SK-N-SH (cell line): ENCODE measurements around the gene NRCAM. TPM values are rescaled to one million over a fixed set of nuclear protein-coding genes. Genes with fewer than 3 reads are reported as not detected.

Experiments used
- CTCF ChIA-PET: fragments of 300-600, 350-600 bp; formaldehyde crosslinking; extraction: SDS; loops from one replicate; lab custom pipeline; 2021; lab: Yijun Ruan, JAX
- POLR2A ChIA-PET: fragments of 350-600 bp; sonication (Branson Sonifier 250); formaldehyde crosslinking; extraction: SDS; loops from one replicate; lab custom pipeline; 2020; ENCODE audit warnings: antibody characterized with exemption, inconsistent platforms; lab: Yijun Ruan, JAX
- DNase-seq: peaks from one replicate; pipeline ENCODE4 v3.0.0; 2012
- H2AFZ ChIP-seq: fragments of 200-600 bp; sonication (generic); 2 replicates; pipeline ENCODE4 v1.8.1; 2016; ENCODE audit warnings: antibody characterized with exemption, mild to moderate bottlenecking, low read depth
- H3F3A ChIP-seq: fragments of 200-600 bp; sonication (generic); replicated peaks from 2 replicates; pipeline ENCODE3; 2016; ENCODE audit warnings: antibody characterized with exemption, mild to moderate bottlenecking; ENCODE audit not compliant: insufficient read depth
- H3K27ac ChIP-seq, 2 experiments: fragments of 200-500 bp in 1 of 2; fragments of 200-600 bp in 1 of 2; sonication (Bioruptor generic) in 1 of 2; sonication (generic), shearing (Covaris generic) in 1 of 2; 2 replicates each; pipeline versions ENCODE4 v1.5.1 to v1.6.1; 2014 to 2016; ENCODE audit warnings: low read depth in 2 of 2, inconsistent platforms in 1 of 2, low read length in 1 of 2, mild to moderate bottlenecking in 1 of 2, mixed read lengths in 1 of 2
- H3K27me3 ChIP-seq: fragments of 200-600 bp; sonication (generic), shearing (Covaris generic); 2 replicates; pipeline ENCODE4 v1.6.1; 2016; ENCODE audit warnings: mixed run types; ENCODE audit not compliant: insufficient read depth
- H3K36me3 ChIP-seq, 2 experiments: fragments of 200-500 bp in 1 of 2; fragments of 200-600 bp in 1 of 2; sonication (Bioruptor generic) in 1 of 2; sonication (generic) in 1 of 2; replicated peaks in 1 of 2; 2 replicates each; pipeline versions ENCODE3 to v1.5.1; 2014 to 2016; ENCODE audit warnings: low read length in 1 of 2, mild to moderate bottlenecking in 1 of 2; ENCODE audit not compliant: insufficient read depth in 2 of 2, control insufficient read depth in 1 of 2
- H3K4me1 ChIP-seq, 2 experiments: fragments of 200-500 bp in 1 of 2; fragments of 200-600 bp in 1 of 2; sonication (Bioruptor generic) in 1 of 2; sonication (generic), shearing (Covaris generic) in 1 of 2; 2 replicates each; pipeline versions ENCODE4 v1.5.1 to v1.6.1; 2014 to 2016; ENCODE audit warnings: low read depth in 1 of 2, low read length in 1 of 2, mixed run types in 1 of 2; ENCODE audit not compliant: insufficient read depth in 2 of 2, control insufficient read depth in 1 of 2
- H3K4me2 ChIP-seq: fragments of 200-600 bp; sonication (generic), shearing (Covaris generic); 2 replicates; pipeline ENCODE4 v1.6.1; 2017; ENCODE audit warnings: mixed run types
- H3K4me3 ChIP-seq, 2 experiments: fragments of 200-500 bp in 1 of 2; fragments of 200-600 bp in 1 of 2; sonication (Bioruptor generic) in 1 of 2; sonication (generic), shearing (Covaris generic) in 1 of 2; 2 replicates each; pipeline versions ENCODE4 v1.5.1 to v1.8.1; 2014 to 2016; ENCODE audit warnings: low read depth in 2 of 2, inconsistent platforms in 1 of 2, low read length in 1 of 2, mild to moderate bottlenecking in 1 of 2, mixed read lengths in 1 of 2, moderate library complexity in 1 of 2
- H3K79me2 ChIP-seq: fragments of 200-600 bp; sonication (generic); 2 replicates; pipeline ENCODE4 v1.8.1; 2017; ENCODE audit warnings: mild to moderate bottlenecking; ENCODE audit not compliant: insufficient read depth
- H3K9ac ChIP-seq: fragments of 200-600 bp; sonication (generic); 2 replicates; pipeline ENCODE4 v1.6.1; 2017; ENCODE audit warnings: mixed run types
- H3K9me2 ChIP-seq: fragments of 200-600 bp; sonication (generic); 2 replicates; pipeline ENCODE4 v1.6.1; 2017; ENCODE audit warnings: mixed run types
- H3K9me3 ChIP-seq: fragments of 200-600 bp; sonication (generic); 2 replicates; pipeline ENCODE4 v1.6.1; 2017; ENCODE audit warnings: mixed run types, mild to moderate bottlenecking, moderate library complexity
- H4K20me1 ChIP-seq: fragments of 200-600 bp; sonication (generic); 2 replicates; pipeline ENCODE4 v1.6.1; 2017; ENCODE audit warnings: mild to moderate bottlenecking, mixed run types; ENCODE audit not compliant: insufficient read depth
- CHD2 ChIP-seq: fragments of 150-350 bp; IDR thresholded peaks from 2 replicates; pipeline ENCODE4 v1.6.1; 2018; ENCODE audit warnings: low read length; ENCODE audit not compliant: partially characterized antibody
- FOSL2 ChIP-seq: IDR thresholded peaks from 2 replicates; pipeline ENCODE4 v1.4.0; 2012; ENCODE audit warnings: low read depth, mild to moderate bottlenecking, moderate library complexity, borderline replicate concordance
- FOXJ3 ChIP-seq: sonication (generic); formaldehyde crosslinking; IDR thresholded peaks from 2 replicates; pipeline ENCODE4 v1.5.1; 2020; ENCODE audit warnings: mild to moderate bottlenecking, missing genetic modification reagents
- FOXM1 ChIP-seq: IDR thresholded peaks from 2 replicates; pipeline ENCODE4 v1.4.0; 2012; ENCODE audit warnings: low read depth, mild to moderate bottlenecking
- GATA2 ChIP-seq: sonication (generic); formaldehyde crosslinking; IDR thresholded peaks from 2 replicates; pipeline ENCODE4 v1.5.0; 2020; ENCODE audit warnings: mild to moderate bottlenecking, missing genetic modification reagents
- MEF2A ChIP-seq: IDR thresholded peaks from 2 replicates; pipeline ENCODE4 v1.4.0; 2012; ENCODE audit warnings: low read depth, borderline replicate concordance
- MXI1 ChIP-seq: IDR thresholded peaks from 2 replicates; pipeline ENCODE4 v1.6.1; 2012; ENCODE audit warnings: mild to moderate bottlenecking, low read depth, low read length, improper control_type of control experiment
- NFIC ChIP-seq: IDR thresholded peaks from 2 replicates; pipeline ENCODE4 v1.4.0; 2012; ENCODE audit warnings: borderline replicate concordance
- POLR2AphosphoS5 ChIP-seq: IDR thresholded peaks from 2 replicates; pipeline ENCODE4 v1.6.1; 2012; ENCODE audit warnings: low read depth, low read length
- RFX5 ChIP-seq: IDR thresholded peaks from 2 replicates; pipeline ENCODE4 v1.6.1; 2012; ENCODE audit warnings: mild to moderate bottlenecking, improper control_type of control experiment, low read length
- RXRA ChIP-seq: IDR thresholded peaks from 2 replicates; pipeline ENCODE4 v1.4.0; 2012; ENCODE audit warnings: low read depth, mild to moderate bottlenecking, borderline replicate concordance
- SIN3A ChIP-seq: IDR thresholded peaks from 2 replicates; pipeline ENCODE4 v1.6.1; 2012; ENCODE audit warnings: low read depth, mild to moderate bottlenecking, low read length, moderate library complexity, borderline replicate concordance
- SMC3 ChIP-seq: IDR thresholded peaks from 2 replicates; pipeline ENCODE4 v1.6.1; 2012; ENCODE audit warnings: low read depth, low read length, improper control_type of control experiment
- TAF1 ChIP-seq: IDR thresholded peaks from 2 replicates; pipeline ENCODE4 v1.6.1; 2012; ENCODE audit warnings: low read depth, mild to moderate bottlenecking, low read length, moderate library complexity, borderline replicate concordance
- TCF12 ChIP-seq: IDR thresholded peaks from 2 replicates; pipeline ENCODE4 v1.4.0; 2012
- TEAD4 ChIP-seq: IDR thresholded peaks from 2 replicates; pipeline ENCODE4 v1.4.0; 2012; ENCODE audit warnings: mild to moderate bottlenecking, borderline replicate concordance; ENCODE audit not compliant: insufficient read depth
- WGBS: methylation state at CpG from one replicate; pipeline ENCODE4 v1.1.6; 2017; ENCODE audit warnings: low lambda C conversion rate; 5-methylcytosine and 5-hydroxymethylcytosine counted together
- polyA plus RNA-seq, 3 experiments: library from polyadenylated mRNA; depleted of rRNA; stranded (reverse); fragments of >200 nt; gene quantifications; 2 replicates each; pipeline ENCODE4 v1.2.3, GENCODE V29; 2012
- TF ChIP-seq, protein P1 (sequence below): IDR thresholded peaks from 2 replicates; pipeline ENCODE4 v1.4.0; 2012; ENCODE audit warnings: low read depth
- TF ChIP-seq, protein P2 (sequence below): fragments of 200-600 bp; sonication (generic); IDR thresholded peaks from 2 replicates; pipeline ENCODE4 v1.6.1; 2017; ENCODE audit warnings: antibody characterized with exemption, mild to moderate bottlenecking, moderate library complexity
- TF ChIP-seq, protein P3 (sequence below): IDR thresholded peaks from 2 replicates; pipeline ENCODE4 v1.6.1; 2012; ENCODE audit warnings: mild to moderate bottlenecking, low read depth, low read length, moderate library complexity
- TF ChIP-seq, protein P4 (sequence below): fragments of 150-350 bp; IDR thresholded peaks from 2 replicates; pipeline ENCODE4 v1.6.1; 2016; ENCODE audit warnings: mild to moderate bottlenecking, low read depth, low read length

Gene NRCAM
- polyA plus RNA-seq, 1 of the 3 experiments (the other 2 are of a cell fraction): 1.1 TPM

DNA sequence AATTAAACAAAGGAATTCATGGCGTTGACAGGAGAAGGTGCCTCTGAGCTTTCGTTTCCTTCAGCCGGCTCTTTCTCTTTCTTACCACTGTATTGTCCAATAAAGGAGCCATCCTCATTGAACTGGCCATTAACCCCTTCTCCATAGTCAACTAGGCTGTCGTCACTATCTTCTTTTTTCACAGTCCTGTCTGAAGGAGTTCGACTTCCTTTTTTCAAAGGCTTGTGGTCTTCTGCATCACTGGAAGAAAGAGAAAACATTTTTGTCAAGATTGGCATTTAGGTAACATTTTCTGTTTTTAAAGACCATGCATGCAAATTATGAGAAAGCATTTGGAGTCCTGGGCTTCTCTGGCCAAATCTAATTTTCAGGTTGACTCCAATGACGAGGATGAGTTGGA is 306.3 kb downstream of the NRCAM start:
- Histone ChIP-seq H3K9me2 (no peaks in the 10 kb centered on the region), H3K36me3 (peaks cover 0 to 21% of the 10 kb centered on the region in 2 experiments), H3K9me3 (no peaks in the 10 kb centered on the region), H3K27me3 (no peaks in the 10 kb centered on the region), H3K9ac (no peak overlapping the region), H2AFZ (no peak overlapping the region), H3K27ac (no peak overlapping the region), H3K4me2 (no peak overlapping the region), H4K20me1 (no peaks in the 10 kb centered on the region), H3K79me2 (no peaks in the 10 kb centered on the region), H3K4me3 (no peak overlapping the region), H3K4me1 (peaks cover 0 to 6% of the 10 kb centered on the region in 2 experiments; a peak in 2 of 4 replicates), H3F3A (no peaks in the 10 kb centered on the region)
- WGBS: 87% methylated on average over 6 of the region's 6 CpGs
- no peak for TF ChIP-seq SMC3
- TF ChIP-seq CHD2: no peak
- TF ChIP-seq TAF1: no peak
- ChIA-PET POLR2A (no interaction called here), CTCF (interaction anchor here (0.6 to 1.1 kb wide), 5 partner anchors 36 to 430 kb away, joined by 3 to 4 read pairs (median 3); no protein-coding TSS in a partner anchor)
- DNase-seq: no peak

DNA sequence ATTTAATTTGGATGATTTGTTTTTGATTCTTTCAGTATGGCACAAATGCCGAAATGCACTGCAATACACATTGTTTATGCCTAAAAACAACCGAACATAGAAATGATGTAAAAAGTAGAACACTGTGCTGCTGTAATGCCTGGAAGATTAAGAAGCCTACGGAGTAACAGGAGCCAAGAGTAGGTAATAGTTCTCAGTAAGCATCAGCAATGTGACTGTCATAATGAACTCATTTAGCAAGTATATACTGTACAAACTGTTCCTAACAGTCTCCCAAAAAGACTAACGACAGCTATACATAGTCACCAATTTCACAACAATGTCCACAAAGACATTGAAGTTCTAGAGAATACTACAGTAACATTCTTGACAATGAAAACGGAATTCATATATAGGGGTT is 307.1 kb downstream of the NRCAM start:
- Histone ChIP-seq H2AFZ (no peak overlapping the region), H3K9ac (no peak overlapping the region), H3K9me2 (no peaks in the 10 kb centered on the region), H3K27me3 (no peaks in the 10 kb centered on the region), H3K4me3 (no peak overlapping the region), H3F3A (no peaks in the 10 kb centered on the region), H3K9me3 (no peaks in the 10 kb centered on the region), H3K79me2 (no peaks in the 10 kb centered on the region), H3K4me1 (peaks cover 0 to 6% of the 10 kb centered on the region in 2 experiments; a peak in 2 of 4 replicates), H3K4me2 (no peak overlapping the region), H3K27ac (no peak overlapping the region), H3K36me3 (peaks cover 0 to 21% of the 10 kb centered on the region in 2 experiments), H4K20me1 (no peaks in the 10 kb centered on the region)
- POLR2A ChIA-PET: no interaction called here
- CTCF ChIA-PET: interaction anchor here (0.6 to 1.1 kb wide), 5 partner anchors 35 to 429 kb away, joined by 3 to 4 read pairs (median 3); no protein-coding TSS in a partner anchor
- WGBS: 81% methylated on average over 5 of the region's 5 CpGs
- DNase-seq: no peak
- no peak for TF ChIP-seq TEAD4
- TF ChIP-seq MEF2A: no peak
- TF ChIP-seq RXRA: no peak
- TF ChIP-seq RFX5: no peak
- no peak for TF ChIP-seq SMC3
- TF ChIP-seq, protein P1, sequence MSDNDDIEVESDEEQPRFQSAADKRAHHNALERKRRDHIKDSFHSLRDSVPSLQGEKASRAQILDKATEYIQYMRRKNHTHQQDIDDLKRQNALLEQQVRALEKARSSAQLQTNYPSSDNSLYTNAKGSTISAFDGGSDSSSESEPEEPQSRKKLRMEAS: no peak
- no peak for TF ChIP-seq NFIC
- no peak for TF ChIP-seq FOSL2
- TF ChIP-seq TCF12: no peak
- TF ChIP-seq MXI1: no peak
- TF ChIP-seq FOXM1: no peak
- TF ChIP-seq GATA2 (CRISPR knock-in tag): no peak
- TF ChIP-seq, protein P2, sequence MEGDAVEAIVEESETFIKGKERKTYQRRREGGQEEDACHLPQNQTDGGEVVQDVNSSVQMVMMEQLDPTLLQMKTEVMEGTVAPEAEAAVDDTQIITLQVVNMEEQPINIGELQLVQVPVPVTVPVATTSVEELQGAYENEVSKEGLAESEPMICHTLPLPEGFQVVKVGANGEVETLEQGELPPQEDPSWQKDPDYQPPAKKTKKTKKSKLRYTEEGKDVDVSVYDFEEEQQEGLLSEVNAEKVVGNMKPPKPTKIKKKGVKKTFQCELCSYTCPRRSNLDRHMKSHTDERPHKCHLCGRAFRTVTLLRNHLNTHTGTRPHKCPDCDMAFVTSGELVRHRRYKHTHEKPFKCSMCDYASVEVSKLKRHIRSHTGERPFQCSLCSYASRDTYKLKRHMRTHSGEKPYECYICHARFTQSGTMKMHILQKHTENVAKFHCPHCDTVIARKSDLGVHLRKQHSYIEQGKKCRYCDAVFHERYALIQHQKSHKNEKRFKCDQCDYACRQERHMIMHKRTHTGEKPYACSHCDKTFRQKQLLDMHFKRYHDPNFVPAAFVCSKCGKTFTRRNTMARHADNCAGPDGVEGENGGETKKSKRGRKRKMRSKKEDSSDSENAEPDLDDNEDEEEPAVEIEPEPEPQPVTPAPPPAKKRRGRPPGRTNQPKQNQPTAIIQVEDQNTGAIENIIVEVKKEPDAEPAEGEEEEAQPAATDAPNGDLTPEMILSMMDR: no peak
- TF ChIP-seq FOXJ3: no peak
- TF ChIP-seq, protein P3, sequence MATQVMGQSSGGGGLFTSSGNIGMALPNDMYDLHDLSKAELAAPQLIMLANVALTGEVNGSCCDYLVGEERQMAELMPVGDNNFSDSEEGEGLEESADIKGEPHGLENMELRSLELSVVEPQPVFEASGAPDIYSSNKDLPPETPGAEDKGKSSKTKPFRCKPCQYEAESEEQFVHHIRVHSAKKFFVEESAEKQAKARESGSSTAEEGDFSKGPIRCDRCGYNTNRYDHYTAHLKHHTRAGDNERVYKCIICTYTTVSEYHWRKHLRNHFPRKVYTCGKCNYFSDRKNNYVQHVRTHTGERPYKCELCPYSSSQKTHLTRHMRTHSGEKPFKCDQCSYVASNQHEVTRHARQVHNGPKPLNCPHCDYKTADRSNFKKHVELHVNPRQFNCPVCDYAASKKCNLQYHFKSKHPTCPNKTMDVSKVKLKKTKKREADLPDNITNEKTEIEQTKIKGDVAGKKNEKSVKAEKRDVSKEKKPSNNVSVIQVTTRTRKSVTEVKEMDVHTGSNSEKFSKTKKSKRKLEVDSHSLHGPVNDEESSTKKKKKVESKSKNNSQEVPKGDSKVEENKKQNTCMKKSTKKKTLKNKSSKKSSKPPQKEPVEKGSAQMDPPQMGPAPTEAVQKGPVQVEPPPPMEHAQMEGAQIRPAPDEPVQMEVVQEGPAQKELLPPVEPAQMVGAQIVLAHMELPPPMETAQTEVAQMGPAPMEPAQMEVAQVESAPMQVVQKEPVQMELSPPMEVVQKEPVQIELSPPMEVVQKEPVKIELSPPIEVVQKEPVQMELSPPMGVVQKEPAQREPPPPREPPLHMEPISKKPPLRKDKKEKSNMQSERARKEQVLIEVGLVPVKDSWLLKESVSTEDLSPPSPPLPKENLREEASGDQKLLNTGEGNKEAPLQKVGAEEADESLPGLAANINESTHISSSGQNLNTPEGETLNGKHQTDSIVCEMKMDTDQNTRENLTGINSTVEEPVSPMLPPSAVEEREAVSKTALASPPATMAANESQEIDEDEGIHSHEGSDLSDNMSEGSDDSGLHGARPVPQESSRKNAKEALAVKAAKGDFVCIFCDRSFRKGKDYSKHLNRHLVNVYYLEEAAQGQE: no peak
- no peak for TF ChIP-seq POLR2AphosphoS5
- TF ChIP-seq SIN3A: no peak
- TF ChIP-seq TAF1: no peak
- TF ChIP-seq, protein P4, sequence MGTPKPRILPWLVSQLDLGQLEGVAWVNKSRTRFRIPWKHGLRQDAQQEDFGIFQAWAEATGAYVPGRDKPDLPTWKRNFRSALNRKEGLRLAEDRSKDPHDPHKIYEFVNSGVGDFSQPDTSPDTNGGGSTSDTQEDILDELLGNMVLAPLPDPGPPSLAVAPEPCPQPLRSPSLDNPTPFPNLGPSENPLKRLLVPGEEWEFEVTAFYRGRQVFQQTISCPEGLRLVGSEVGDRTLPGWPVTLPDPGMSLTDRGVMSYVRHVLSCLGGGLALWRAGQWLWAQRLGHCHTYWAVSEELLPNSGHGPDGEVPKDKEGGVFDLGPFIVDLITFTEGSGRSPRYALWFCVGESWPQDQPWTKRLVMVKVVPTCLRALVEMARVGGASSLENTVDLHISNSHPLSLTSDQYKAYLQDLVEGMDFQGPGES: no peak
